Retinal pigment epithelial cell (primary cell): ENCODE measurements around the gene ZNF18.
"Not testable (repeated sequence)": the region's sequence is repeated elsewhere in the genome, so short reads cannot be mapped to it uniquely, and the experiment has no call there.

Experiments used
- DNase-seq: peaks from one replicate; pipeline ENCODE4 v3.0.0-alpha.2; 2010; ENCODE audit warnings: low read depth
- H3K4me3 ChIP-seq: 2 replicates; pipeline ENCODE4 v1.5.1; 2011; ENCODE audit warnings: mild to moderate bottlenecking, low read length, control low read depth, moderate library complexity
- TF ChIP-seq, protein P1 (sequence below): conservative IDR thresholded peaks from 2 replicates; pipeline ENCODE4 v1.5.1; 2011; ENCODE audit warnings: low read depth, low read length, control low read depth, inconsistent platforms

Gene ZNF18

DNA sequence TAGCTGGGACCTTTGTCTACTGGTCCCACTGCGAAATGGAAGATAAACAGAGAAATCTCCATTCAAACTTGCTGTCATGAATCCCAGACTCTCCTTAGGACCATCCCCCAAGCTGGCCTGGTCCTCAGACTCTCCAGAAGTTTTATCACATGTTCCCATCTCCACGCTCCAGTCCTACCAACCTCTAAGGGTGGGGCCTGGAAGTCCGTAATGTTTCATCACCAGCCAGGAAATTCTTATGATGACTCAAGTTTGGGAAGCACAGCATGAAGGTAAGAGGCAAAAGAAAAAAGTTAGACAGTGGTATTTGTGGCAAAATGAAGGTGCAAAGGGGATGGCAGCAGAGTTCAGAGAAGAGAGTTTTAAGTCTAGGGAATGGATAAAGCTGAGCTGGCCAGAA, 52.7 kb downstream of the ZNF18 start:
- TF ChIP-seq, protein P1, sequence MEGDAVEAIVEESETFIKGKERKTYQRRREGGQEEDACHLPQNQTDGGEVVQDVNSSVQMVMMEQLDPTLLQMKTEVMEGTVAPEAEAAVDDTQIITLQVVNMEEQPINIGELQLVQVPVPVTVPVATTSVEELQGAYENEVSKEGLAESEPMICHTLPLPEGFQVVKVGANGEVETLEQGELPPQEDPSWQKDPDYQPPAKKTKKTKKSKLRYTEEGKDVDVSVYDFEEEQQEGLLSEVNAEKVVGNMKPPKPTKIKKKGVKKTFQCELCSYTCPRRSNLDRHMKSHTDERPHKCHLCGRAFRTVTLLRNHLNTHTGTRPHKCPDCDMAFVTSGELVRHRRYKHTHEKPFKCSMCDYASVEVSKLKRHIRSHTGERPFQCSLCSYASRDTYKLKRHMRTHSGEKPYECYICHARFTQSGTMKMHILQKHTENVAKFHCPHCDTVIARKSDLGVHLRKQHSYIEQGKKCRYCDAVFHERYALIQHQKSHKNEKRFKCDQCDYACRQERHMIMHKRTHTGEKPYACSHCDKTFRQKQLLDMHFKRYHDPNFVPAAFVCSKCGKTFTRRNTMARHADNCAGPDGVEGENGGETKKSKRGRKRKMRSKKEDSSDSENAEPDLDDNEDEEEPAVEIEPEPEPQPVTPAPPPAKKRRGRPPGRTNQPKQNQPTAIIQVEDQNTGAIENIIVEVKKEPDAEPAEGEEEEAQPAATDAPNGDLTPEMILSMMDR = no peak
- DNase-seq = no peak
- H3K4me3 ChIP-seq = no peak overlapping the region

- no peak for DNase-seq
- TF ChIP-seq, protein P1 = no peak
- H3K4me3 ChIP-seq = no peak overlapping the region
Observed at GRCh38 chr17:11943759-11944347, 53.4 kb downstream of the ZNF18 start.

GRCh38 chr17:11943086-11943485, 54.2 kb downstream of the ZNF18 start:
- DNase-seq, H3K4me3 ChIP-seq: not testable (repeated sequence)

GRCh38 chr17:11940904-11941303, 56.4 kb downstream of the ZNF18 start:
- H3K4me3 ChIP-seq = no peak overlapping the region
- no peak for DNase-seq
- TF ChIP-seq, protein P1 = no peak

- no peak for DNase-seq
- TF ChIP-seq, protein P1 = peak; percentile 60
Observed at GRCh38 chr17:11935734-11936406, 61.4 kb downstream of the ZNF18 start.

GRCh38 chr17:11932337-11932898, 64.9 kb downstream of the ZNF18 start:
- TF ChIP-seq, protein P1 = no peak
- DNase-seq = no peak
- H3K4me3 ChIP-seq = no peak overlapping the region

More at GRCh38 chr17:11935734-11936406, 61.4 kb downstream of the ZNF18 start:
- no peak overlapping the region for H3K4me3 ChIP-seq

- no peak overlapping the region for H3K4me3 ChIP-seq
- no peak for DNase-seq
- TF ChIP-seq, protein P1 = no peak
Observed at GRCh38 chr17:11928436-11928835, 68.8 kb downstream of the ZNF18 start.
